Left kidney (tissue), 2 donors: ENCODE results near the gene SPAG9. TPM values are rescaled to one million over a fixed set of nuclear protein-coding genes. Genes with fewer than 3 reads are reported as not detected.
A peak's percentile ranks its signal among the peaks of the same experiment; 100 is the strongest.

Experiments
- DNase-seq: peaks from one replicate; pipeline ENCODE4 v3.0.0-alpha.2; 2013
- polyA plus RNA-seq: library from polyadenylated mRNA; unstranded; fragments of 120-200 nt; gene quantifications from one replicate; pipeline ENCODE4 v1.2.1, GENCODE V29; 2013; ENCODE audit not compliant: insufficient read length

Gene SPAG9
- polyA plus RNA-seq, 1 donor = 139 TPM

GRCh38 chr17:51036084-51036483, 84.6 kb downstream of the SPAG9 start:
- no peak for DNase-seq

GRCh38 chr17:51035431-51035830, 85.2 kb downstream of the SPAG9 start:
- no peak for DNase-seq

DNA sequence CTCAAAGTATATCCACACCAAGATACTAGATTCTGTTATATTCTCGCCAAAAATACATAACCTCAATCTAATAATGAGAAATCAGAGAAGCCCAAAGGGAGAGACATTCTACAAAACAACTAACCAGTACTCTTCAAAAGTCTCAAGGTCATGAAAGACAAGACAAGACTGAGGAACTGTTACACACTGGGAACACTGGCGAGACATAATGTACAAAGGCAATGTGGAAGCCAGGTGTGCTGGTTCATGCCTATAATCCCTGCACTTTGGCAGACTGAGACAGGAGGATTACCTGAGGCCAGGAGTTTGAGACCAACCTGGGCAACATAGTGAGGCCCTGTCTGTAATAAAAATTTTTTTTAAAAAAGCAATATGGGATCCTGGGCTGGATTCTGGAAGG, 85.9 kb downstream of the SPAG9 start:
- DNase-seq = no peak

DNA sequence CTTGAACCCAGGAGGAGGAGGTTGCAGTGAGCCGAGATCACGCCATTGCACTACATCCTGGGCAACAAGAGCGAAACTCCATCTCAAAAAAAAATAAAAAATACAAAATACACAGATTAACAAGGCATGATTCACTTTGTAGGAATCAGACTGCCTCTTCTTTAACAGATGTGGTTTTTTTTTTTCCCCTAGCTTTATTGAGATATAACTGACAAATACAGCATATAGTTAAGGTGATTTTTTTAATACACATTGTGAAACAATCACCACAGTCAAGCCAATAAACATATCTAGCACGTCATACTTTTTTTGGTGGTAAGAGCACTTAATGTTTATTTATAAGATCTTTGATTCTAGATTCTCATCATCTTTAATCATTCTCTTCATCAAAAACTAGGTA, 87.8 kb downstream of the SPAG9 start:
- DNase-seq = no peak

DNA sequence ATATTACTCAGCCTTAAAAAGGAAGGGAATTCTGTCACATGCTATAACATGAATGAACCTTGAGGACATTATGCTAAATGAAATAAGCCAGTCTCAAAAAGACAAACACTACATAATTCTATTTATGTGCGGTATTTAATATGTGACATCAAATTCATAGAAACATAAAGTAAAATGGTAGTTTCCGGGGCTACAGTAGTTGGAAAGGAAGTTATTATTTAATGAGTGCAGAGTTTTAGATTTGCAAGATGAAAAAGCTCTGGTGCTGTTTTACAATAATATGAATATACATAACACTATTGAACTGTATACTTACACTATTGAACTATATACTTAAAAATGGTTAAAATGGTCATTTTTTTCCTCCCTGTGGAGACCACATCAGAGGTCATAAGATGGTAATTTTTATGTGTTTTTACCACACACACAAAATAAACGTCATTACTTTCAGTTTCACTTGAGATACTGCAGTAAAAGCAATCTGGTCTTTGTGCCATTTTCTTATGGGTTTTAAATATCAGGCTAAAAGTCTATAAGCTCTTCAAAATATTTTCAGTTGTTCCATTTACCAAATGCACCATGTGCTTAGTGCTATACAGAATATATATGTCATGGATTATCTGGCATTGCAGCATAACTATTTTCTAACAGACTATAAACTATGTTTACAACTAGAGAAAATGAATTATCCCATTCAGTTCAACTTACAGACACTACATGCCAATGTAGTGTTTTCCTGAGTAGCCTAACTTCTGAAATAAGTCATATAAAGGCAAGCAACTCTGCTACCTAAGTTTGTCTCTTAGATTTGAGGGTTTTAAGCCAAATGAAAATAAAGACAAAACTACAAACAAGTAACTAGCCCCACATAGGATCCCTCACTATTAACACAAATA, 90.9 kb downstream of the SPAG9 start:
- DNase-seq = no peak

GRCh38 chr17:51029142-51029541, 91.5 kb downstream of the SPAG9 start:
- DNase-seq = no peak

DNA sequence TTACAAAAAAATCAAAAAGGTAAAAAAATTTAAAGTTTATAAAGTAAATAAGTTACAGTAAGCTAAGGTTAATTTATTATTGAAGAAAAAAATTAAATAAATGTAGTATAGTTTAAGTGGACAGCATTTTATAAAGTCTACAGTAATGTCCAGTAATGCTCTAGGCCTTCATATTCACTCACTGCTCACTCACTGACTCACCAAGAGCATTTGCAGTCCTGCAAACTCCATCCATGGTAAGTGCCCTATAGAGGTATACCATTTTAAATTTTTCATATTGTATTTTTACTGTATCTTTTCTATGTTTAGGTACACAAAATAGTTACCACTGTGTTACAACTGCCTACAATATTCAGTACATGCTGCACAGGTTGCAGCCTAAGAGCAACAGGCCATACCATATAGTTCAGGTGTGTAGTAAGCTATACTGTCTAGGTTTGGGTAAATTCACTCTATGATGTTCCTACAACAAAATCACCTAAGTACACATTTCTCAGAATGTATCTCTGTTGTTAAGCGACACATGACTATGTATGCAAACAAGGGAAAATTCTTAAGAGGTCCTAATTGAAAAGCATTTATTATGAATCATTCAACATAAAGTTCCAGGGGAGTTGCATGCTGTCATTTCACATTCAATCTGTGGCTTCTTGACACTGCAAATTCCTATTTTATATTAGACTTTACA, 92.3 kb downstream of the SPAG9 start:
- no peak for DNase-seq

- no peak for DNase-seq
These were observed 102.1 kb downstream of the SPAG9 start for GRCh38 chr17:51018541-51018940.

DNA sequence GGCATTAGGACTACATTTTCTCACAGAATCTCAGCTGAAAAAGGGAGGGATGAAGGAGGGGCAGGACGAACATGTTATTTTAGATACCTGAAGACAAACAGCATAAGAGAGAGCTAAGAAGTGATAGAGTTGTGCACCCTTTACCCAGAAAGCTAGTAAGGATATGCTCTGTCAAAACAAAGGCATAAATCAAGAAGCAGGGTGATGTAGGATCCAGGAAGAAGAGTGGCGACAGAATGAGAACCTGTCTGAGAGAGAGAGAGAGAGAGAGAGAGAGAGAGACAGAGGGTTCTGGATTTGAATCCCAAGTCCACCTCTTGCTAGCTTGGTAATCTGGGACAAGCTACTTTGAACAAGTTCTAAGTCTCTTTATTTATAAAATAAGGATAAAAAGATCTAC, 103.4 kb downstream of the SPAG9 start:
- no peak for DNase-seq

DNA sequence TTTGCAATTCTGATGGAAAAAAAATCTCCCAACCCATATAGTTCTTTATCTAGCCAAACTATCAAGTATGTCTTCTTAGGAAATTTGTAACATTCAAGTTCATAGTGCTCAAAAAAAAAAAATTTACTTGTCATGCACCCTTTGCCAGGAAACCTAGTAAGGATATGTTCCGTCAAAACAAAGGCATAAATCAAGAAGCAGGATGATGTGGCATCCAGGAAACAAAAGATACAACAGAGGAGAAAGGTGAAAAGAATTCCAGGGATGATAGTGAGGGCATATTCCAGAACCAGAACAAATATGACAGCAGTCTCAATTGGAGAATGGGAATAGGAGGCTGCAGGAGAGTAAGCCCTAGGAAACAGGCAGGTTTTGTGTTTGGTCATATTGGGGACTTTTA, 104.6 kb downstream of the SPAG9 start:
- no peak for DNase-seq

- DNase-seq = no peak
These were observed 105.5 kb downstream of the SPAG9 start for GRCh38 chr17:51015145-51015558.

DNA sequence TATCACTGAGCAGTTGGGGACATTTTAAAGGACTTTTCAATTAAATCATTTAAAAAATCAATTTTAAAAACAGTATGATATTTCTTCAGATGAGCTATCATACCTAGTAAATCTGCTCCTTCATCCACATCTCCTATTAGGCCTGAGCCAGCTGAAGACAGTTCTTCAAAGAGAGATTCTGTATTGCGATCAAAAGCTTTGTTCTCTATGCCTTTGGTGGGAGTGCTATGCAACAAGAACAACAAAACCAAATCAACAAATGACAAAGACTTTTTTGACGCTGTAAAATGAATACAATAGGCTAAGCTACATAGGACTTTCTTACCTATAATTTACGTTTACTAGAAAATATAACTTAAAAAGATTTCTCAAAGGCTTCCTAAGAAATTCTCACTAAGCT, 106.5 kb downstream of the SPAG9 start:
- DNase-seq = no peak

DNA sequence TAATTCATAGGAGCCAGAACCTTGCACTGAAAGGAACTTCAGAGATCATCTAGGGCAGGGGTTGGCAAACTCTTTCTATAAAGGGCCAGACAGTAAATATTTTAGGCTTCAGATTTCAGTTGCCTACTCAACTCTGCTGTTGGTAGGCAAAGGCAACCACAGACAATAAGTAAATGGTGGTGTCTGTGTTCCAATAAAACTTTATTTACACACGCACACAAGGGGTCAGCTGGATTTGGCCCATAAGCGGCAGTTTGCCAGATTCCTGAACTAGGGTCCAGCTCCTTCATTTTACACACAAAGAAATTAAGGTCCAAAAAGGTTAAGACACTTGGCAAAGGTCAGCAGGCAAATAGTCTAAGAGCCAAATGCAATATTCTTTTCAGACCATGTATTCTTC, 107.3 kb downstream of the SPAG9 start:
- no peak for DNase-seq

DNA sequence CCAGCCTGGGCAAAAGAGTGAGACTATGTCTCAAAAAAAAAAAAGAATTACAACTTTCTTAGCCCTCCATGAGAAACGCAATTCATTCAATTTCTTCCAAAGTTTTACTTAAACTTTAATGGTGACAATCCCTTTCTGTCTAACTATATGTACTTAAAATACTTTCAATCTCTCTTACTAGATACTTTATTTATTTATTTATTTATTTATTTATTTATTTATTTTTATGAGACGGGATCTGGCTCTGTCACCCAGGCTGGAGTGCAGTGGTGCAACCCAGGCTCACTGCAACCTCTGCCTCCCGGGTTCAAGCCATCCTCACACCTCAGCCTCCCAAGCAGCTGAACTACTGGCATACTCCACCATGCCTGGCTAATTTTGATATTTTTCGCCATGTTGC, 108.1 kb downstream of the SPAG9 start:
- DNase-seq = no peak

DNA sequence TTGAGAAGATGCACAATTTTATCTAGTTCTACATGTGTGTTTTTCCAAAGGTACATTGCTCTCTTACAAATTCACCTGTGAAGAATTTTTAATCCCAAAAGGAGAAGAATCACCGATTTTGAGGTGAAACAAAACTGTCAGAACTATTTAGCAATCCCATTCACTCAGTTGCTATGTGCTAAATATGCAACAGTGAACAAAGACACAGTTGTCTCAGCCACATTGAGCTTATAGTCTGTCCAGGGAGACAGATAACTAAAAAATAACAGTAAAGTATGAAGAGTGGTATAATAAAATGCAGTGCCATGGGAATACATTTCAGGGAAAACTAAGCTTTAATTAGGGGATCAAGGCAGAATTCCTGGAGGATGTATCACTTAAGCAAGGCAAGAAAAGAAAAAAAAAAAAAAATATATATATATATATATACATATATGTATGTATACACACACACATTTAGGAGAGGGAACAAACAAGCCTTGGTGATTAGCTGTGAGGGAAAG, 110.4 kb downstream of the SPAG9 start:
- DNase-seq = no peak

- no peak for DNase-seq
These were observed 114.1 kb downstream of the SPAG9 start for GRCh38 chr17:51006601-51007000.

- DNase-seq = no peak
These were observed 114.9 kb downstream of the SPAG9 start for GRCh38 chr17:51005768-51006167.

- no peak for DNase-seq
These were observed 116.4 kb downstream of the SPAG9 start for GRCh38 chr17:51004249-51004648.

GRCh38 chr17:51000835-51001638, 119.6 kb downstream of the SPAG9 start:
- peak; percentile 73 for DNase-seq

DNA sequence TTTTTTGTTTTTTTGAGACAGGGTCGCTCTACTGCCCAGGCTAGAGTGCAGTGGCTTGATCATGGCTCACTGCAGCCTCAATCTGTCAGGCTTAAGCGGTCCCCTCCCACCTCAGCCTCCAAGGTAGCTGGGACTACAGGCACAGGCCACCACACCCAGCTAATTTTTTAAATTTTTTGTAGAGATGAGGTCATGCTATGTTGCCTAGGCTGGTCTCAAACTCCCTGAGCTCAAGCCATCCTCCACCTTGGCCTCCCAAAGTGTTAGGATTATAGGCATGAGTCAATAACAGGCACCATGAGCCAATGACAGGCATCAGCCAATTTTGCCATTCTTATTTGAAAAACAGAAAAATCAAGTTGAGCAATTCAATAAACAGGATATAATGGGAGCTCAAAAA, 125.0 kb downstream of the SPAG9 start:
- DNase-seq = no peak

DNA sequence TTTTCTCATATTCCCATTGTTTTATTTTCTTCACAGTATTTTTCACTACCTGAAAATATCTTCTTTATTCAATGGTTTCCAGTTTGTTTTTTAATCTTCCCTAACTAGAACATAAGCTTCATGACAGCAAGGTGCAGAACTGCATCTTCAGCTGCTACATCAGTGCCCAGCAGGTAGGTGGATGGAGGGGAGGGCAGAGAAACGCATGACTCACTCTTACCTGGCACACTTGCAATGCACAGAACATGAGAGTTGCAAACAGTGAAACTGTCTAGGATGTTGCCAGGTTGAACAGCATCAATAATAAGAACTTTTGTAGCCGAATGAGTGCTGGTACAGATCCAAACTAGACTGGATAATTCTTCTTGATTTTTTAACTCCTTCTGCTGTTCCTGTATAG, 127.1 kb downstream of the SPAG9 start:
- no peak for DNase-seq

DNA sequence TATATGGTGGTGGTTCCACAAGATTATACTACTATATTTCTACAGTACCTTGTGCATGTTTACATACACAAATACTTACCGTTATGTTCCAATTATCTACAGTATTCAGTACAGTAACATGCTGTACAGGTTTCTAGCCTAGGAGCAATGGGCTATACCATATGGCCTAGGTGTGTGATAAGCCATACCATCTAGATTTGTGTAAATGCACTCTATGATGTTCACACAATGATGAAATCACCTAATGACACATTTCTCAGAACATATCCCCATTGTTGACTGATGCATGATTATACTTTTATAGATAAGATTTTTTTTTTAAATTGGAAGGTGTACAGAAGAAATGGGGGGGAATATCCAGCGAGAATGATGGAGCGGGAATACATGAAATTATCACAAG, 131.5 kb downstream of the SPAG9 start:
- DNase-seq = no peak

DNA sequence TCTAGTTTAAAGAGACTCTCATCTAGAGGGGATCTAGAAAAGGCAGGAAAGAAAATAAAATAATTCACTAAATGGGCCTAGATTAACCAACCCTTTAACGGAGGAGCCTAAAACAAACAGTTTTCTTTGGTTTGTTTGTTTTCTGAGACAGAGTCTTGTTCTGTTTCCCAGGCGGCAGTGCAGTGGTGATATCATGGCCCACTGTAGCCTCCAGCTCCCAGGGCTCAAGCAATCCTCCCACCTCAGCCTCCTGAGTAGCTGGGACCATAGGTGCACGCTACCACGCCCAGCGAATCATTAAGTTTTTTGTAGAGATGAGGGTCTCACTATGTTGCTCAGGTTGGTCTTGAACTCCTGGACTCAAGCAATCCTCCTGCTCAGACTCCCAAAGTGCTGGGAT, 132.2 kb downstream of the SPAG9 start:
- no peak for DNase-seq
